Lung (tissue), 12 donors: Measurements from ENCODE around the gene LIME1. TPM values are rescaled to one million over a fixed set of nuclear protein-coding genes. Genes with fewer than 3 reads are reported as not detected.

Source experiments
- ATAC-seq: fragments of 200-7000 bp; cut with Tn5 transposase; one replicate; pipeline ENCODE4 v1.9.1; 2020; ENCODE audit warnings: moderate number of reproducible peaks; ENCODE audit not compliant: insufficient read depth, low FRiP score
- DNase-seq, 3 donors: peaks; one replicate each; pipeline ENCODE4 v3.0.0-alpha.2; 2013 to 2017
- H3K27ac ChIP-seq, 2 donors: one replicate each; pipeline ENCODE4 v1.5.1; 2013; ENCODE audit warnings: mild to moderate bottlenecking in 2 of 2, moderate library complexity in 2 of 2, control low read depth in 1 of 2, inconsistent platforms in 1 of 2, low read depth in 1 of 2, low read length in 1 of 2
- H3K27me3 ChIP-seq, 3 donors: one replicate each; pipeline ENCODE4 v1.5.1; 2013; ENCODE audit warnings: low read length in 2 of 3; ENCODE audit not compliant: control insufficient read depth in 3 of 3, insufficient read depth in 3 of 3
- H3K36me3 ChIP-seq, 4 donors: one replicate each; pipeline ENCODE4 v1.5.1; 2013; ENCODE audit warnings: low read length in 4 of 4, mild to moderate bottlenecking in 1 of 4, moderate library complexity in 1 of 4; ENCODE audit not compliant: control insufficient read depth in 4 of 4, insufficient read depth in 4 of 4
- H3K4me1 ChIP-seq, 5 donors: one replicate each; pipeline ENCODE4 v1.5.1; 2013; ENCODE audit warnings: low read length in 5 of 5, mild to moderate bottlenecking in 2 of 5, moderate library complexity in 1 of 5; ENCODE audit not compliant: control insufficient read depth in 5 of 5, insufficient read depth in 5 of 5
- H3K4me3 ChIP-seq: one replicate; pipeline ENCODE4 v1.5.1; 2013; ENCODE audit warnings: mild to moderate bottlenecking, control low read depth, moderate library complexity
- H3K9ac ChIP-seq, 2 donors: one replicate each; pipeline ENCODE4 v1.5.1; 2013; ENCODE audit warnings: low read length in 2 of 2, control low read depth in 1 of 2; ENCODE audit not compliant: insufficient read depth in 1 of 2
- H3K9me3 ChIP-seq, 4 donors: one replicate each; pipeline ENCODE4 v1.5.1; 2013; ENCODE audit warnings: low read length in 3 of 4, mild to moderate bottlenecking in 1 of 4, moderate library complexity in 1 of 4; ENCODE audit not compliant: control insufficient read depth in 4 of 4, insufficient read depth in 3 of 4
- CTCF ChIP-seq: IDR thresholded peaks from 2 replicates; pipeline ENCODE4 v1.5.1; 2012; ENCODE audit warnings: mild to moderate bottlenecking; ENCODE audit errors: control extremely low read depth, extremely low read depth
- WGBS, 2 donors: extraction: QIAGEN DNeasy Blood & Tissue Kit; methylation state at CpG; one replicate each; pipeline ENCODE4 v1.1.7; 2013; 5-methylcytosine and 5-hydroxymethylcytosine counted together
- polyA plus RNA-seq, 2 donors: library from polyadenylated mRNA; stranded (reverse); fragments of 200-250 nt; gene quantifications; one replicate each; pipeline ENCODE4 v1.2.1, GENCODE V29; 2013
- total RNA-seq, 2 donors: library from RNA; depleted of rRNA in 1 of 2; stranded (reverse); fragments of >200 nt in 1 of 2; gene quantifications; one replicate each; pipeline ENCODE4 v1.2.1, GENCODE V29; 2014 to 2021
- donor health status: control.
- donor health status: control.
- donor health status: Bipolar disorder and iron deficiency.
- donor health status: healthy.
- donor health status: DM: yes; HTN: yes; CAD: no.

LIME1 gene
- total and polyA plus RNA-seq, 4 donors: 6.2 to 19.9 (median 10.2) TPM

DNA sequence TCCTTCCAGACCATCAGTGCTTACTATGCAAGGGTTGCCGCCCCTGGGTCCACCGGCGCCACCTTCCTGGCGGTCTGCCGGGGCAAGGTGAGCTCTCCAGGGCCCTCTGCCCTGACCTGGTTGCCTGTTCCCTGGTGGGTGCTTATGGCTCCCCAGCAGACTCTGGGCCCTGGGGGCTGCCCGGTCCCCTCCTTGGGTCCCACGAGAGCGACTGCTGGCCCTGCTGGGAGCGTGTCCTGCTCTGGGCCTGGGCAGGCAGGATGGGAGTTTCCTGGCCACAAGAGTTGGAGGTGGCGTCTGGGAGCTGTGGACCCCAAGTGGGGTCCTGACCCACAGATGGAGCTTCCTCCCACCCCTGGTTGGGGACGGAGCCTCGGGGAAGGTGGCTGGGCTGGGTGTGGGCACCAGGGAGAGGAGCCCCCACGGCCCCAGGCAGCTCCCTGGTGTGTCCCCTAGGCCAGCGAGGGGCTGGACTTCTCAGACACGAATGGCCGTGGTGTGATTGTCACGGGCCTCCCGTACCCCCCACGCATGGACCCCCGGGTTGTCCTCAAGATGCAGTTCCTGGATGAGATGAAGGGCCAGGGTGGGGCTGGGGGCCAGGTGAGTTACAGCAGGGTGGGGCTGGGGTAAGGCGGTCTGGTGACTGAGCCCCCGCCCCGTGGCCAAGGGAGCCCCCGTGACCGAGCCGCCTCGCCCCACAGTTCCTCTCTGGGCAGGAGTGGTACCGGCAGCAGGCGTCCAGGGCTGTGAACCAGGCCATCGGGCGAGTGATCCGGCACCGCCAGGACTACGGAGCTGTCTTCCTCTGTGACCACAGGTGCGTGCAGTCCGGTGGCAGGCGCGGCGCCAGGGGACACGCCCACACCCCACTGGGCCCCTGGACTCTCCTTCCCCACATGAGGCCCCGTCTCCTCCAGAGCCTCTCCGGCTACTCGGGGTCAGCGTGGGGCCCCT, 47.1 kb upstream of the LIME1 start:
- H3K9ac ChIP-seq: no peak overlapping the region
- peaks cover 0 to 46% (median 0%) of the 10 kb centered on the region in 5 donors for H3K4me1 ChIP-seq
- no peak for ATAC-seq
- peaks cover 0 to 7% (median 1%) of the 10 kb centered on the region in 4 donors for H3K36me3 ChIP-seq
- H3K9me3 ChIP-seq: no peaks in the 10 kb centered on the region
- no peak overlapping the region for H3K4me3 ChIP-seq
- TF ChIP-seq CTCF: no peak
- DNase-seq: no peak
- 94 to 95% methylated on average over 39 to 44 of the region's 44 CpGs for WGBS, 2 donors
- peak overlapping the region in 1 of 2 donors; percentile 95 for H3K27ac ChIP-seq
- no peaks in the 10 kb centered on the region for H3K27me3 ChIP-seq

- ATAC-seq: no peak
- 94% methylated on average over 39 to 40 of the region's 40 CpGs for WGBS, 2 donors
- H3K27ac ChIP-seq: peak overlapping the region in 1 of 2 donors; percentile 25
- H3K9me3 ChIP-seq: no peaks in the 10 kb centered on the region
- H3K9ac ChIP-seq: no peak overlapping the region
- no peak overlapping the region for H3K4me3 ChIP-seq
- DNase-seq: no peak
- no peaks in the 10 kb centered on the region for H3K27me3 ChIP-seq
- H3K4me1 ChIP-seq: peaks cover 0 to 42% (median 2%) of the 10 kb centered on the region in 5 donors
- no peak for TF ChIP-seq CTCF
- peaks cover 0 to 14% (median 3%) of the 10 kb centered on the region in 4 donors for H3K36me3 ChIP-seq
Measured at GRCh38 chr20:63690003-63690897, 46.2 kb upstream of the LIME1 start.

DNA sequence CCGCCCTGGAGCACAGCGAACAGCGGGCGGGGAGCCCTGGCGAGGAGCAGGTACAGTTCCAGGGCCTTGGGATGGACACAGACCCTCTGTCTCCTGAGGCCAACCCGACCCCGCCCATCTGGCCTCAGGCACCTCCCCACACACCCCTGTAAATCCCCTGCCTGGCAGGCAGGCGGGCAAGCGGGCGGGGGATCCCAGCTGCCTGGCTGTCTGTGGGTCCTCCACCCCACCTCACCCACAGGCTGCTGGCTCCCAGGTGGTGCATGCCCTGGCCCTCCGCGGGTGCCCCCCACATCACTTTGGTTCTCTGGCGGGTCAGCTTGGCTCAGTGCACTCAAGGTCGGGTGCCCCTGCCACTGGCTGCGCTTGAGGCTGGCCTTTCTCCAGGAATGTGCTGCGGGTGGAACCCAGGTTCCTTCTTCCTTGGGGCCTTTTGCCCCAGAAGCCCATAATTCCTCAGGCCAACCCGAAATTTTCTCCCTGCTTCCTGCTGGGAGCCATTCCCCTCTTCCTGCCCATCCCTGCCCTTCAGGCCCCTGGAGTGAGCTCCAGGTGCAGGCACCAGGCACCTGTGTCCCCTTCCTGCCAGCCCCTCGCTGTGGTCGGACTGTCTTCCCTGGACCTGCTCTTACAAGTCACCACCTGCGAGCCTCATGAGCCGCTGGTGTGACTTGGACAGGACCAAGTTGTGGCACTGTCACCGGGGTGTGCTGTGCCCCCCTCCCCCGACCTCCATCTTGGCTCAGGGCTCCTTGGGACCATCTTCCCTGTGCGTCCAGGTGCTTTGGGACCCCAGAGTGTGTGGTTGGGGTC, 45.4 kb upstream of the LIME1 start:
- no peak overlapping the region for H3K4me3 ChIP-seq
- no peak for TF ChIP-seq CTCF
- peaks cover 0 to 23% (median 5%) of the 10 kb centered on the region in 4 donors for H3K36me3 ChIP-seq
- no peaks in the 10 kb centered on the region for H3K27me3 ChIP-seq
- DNase-seq (no peak), ATAC-seq (no peak)
- peaks cover 0 to 34% (median 4%) of the 10 kb centered on the region in 5 donors for H3K4me1 ChIP-seq
- 84 to 92% methylated on average over 24 of the region's 24 CpGs for WGBS, 2 donors
- H3K9me3 ChIP-seq: no peaks in the 10 kb centered on the region
- peak overlapping the region in 1 of 2 donors; percentile 62 for H3K27ac ChIP-seq
- H3K9ac ChIP-seq: no peak overlapping the region
